H9 (cell line): ENCODE results near the gene TTC39C. TPM values are rescaled to one million over a fixed set of nuclear protein-coding genes. Genes with fewer than 3 reads are reported as not detected.

ENCODE experiments used
- DNase-seq: peaks from one replicate; pipeline ENCODE4 v3.0.0-alpha.2; 2017
- H2AFZ ChIP-seq: one replicate; pipeline ENCODE4 v1.6.1; 2013; ENCODE audit warnings: mild to moderate bottlenecking, low read length, control low read depth, moderate library complexity
- H2AK5ac ChIP-seq: 2 replicates; pipeline ENCODE4 v1.6.1; 2013; ENCODE audit warnings: low read length, control low read depth, mixed read lengths; ENCODE audit not compliant: insufficient read length
- H2BK120ac ChIP-seq: one replicate; pipeline ENCODE4 v1.6.1; 2013; ENCODE audit warnings: low read depth, mild to moderate bottlenecking, low read length, control low read depth, inconsistent platforms; ENCODE audit not compliant: poor library complexity, severe bottlenecking
- H2BK12ac ChIP-seq: 2 replicates; pipeline ENCODE4 v1.6.1; 2013; ENCODE audit warnings: low read length, control low read depth, mixed read lengths, low read depth; ENCODE audit not compliant: insufficient read length
- H2BK15ac ChIP-seq: 2 replicates; pipeline ENCODE4 v1.6.1; 2013; ENCODE audit warnings: low read depth, low read length, control low read depth
- H2BK20ac ChIP-seq: one replicate; pipeline ENCODE4 v1.6.1; 2013; ENCODE audit warnings: low read depth, mild to moderate bottlenecking, low read length, control low read depth, inconsistent platforms; ENCODE audit not compliant: poor library complexity, severe bottlenecking
- H2BK5ac ChIP-seq: 2 replicates; pipeline ENCODE4 v1.6.1; 2013; ENCODE audit warnings: low read length, control low read depth, mixed read lengths; ENCODE audit not compliant: insufficient read length
- H3K14ac ChIP-seq: 2 replicates; pipeline ENCODE4 v1.6.1; 2013; ENCODE audit warnings: low read length, control low read depth; ENCODE audit not compliant: insufficient read depth
- H3K18ac ChIP-seq: 2 replicates; pipeline ENCODE4 v1.6.1; 2013; ENCODE audit warnings: low read depth, mild to moderate bottlenecking, mixed read lengths, low read length, control low read depth; ENCODE audit not compliant: insufficient read length
- H3K23ac ChIP-seq: 2 replicates; pipeline ENCODE4 v1.6.1; 2013; ENCODE audit warnings: low read length, control low read depth, mixed read lengths, low read depth; ENCODE audit not compliant: insufficient read length
- H3K23me2 ChIP-seq: 2 replicates; pipeline ENCODE4 v1.6.1; 2013; ENCODE audit warnings: low read depth, mild to moderate bottlenecking, mixed read lengths, low read length, control low read depth; ENCODE audit not compliant: insufficient read length, poor library complexity, severe bottlenecking
- H3K27ac ChIP-seq: 2 replicates; pipeline ENCODE4 v1.5.1; 2013; ENCODE audit warnings: low read length, control low read depth, mixed read lengths, low read depth; ENCODE audit not compliant: insufficient read length
- H3K27me3 ChIP-seq: 2 replicates; pipeline ENCODE4 v1.6.1; 2013; ENCODE audit warnings: low read length, control low read depth, inconsistent platforms; ENCODE audit not compliant: insufficient read depth
- H3K4ac ChIP-seq: 2 replicates; pipeline ENCODE4 v1.6.1; 2013; ENCODE audit warnings: low read depth, mild to moderate bottlenecking, control low read depth, inconsistent platforms, low read length, moderate library complexity
- H3K4me1 ChIP-seq: 2 replicates; pipeline ENCODE4 v1.6.1; 2013; ENCODE audit warnings: low read length, control low read depth, inconsistent platforms; ENCODE audit not compliant: insufficient read depth
- H3K4me2 ChIP-seq: 2 replicates; pipeline ENCODE4 v1.6.1; 2013; ENCODE audit warnings: low read length, control low read depth, mixed read lengths; ENCODE audit not compliant: insufficient read length, insufficient read depth
- H3K56ac ChIP-seq: 2 replicates; pipeline ENCODE4 v1.6.1; 2013; ENCODE audit warnings: low read depth, mild to moderate bottlenecking, mixed read lengths, low read length, control low read depth; ENCODE audit not compliant: insufficient read length
- H3K79me1 ChIP-seq: 2 replicates; pipeline ENCODE4 v1.6.1; 2013; ENCODE audit warnings: low read depth, mild to moderate bottlenecking, moderate library complexity, low read length, control low read depth, inconsistent platforms; ENCODE audit not compliant: insufficient read depth, poor library complexity, severe bottlenecking
- H3K79me2 ChIP-seq: 2 replicates; pipeline ENCODE4 v1.6.1; 2013; ENCODE audit warnings: low read length, control low read depth, inconsistent platforms; ENCODE audit not compliant: insufficient read depth
- H3K9ac ChIP-seq: 2 replicates; pipeline ENCODE4 v1.6.1; 2013; ENCODE audit warnings: low read length, control low read depth, mixed read lengths; ENCODE audit not compliant: insufficient read length; ENCODE audit errors: extremely low read depth
- H3K9me3 ChIP-seq: one replicate; pipeline ENCODE4 v1.6.1; 2013; ENCODE audit warnings: low read depth, low read length, inconsistent platforms; ENCODE audit not compliant: control insufficient read depth
- H3T11ph ChIP-seq: one replicate; pipeline ENCODE4 v1.6.1; 2013; ENCODE audit warnings: mild to moderate bottlenecking, low read length, control low read depth, inconsistent platforms
- H4K20me1 ChIP-seq: one replicate; pipeline ENCODE4 v1.6.1; 2013; ENCODE audit not compliant: control insufficient read depth, insufficient read length, insufficient read depth
- H4K5ac ChIP-seq: 2 replicates; pipeline ENCODE4 v1.6.1; 2013; ENCODE audit warnings: low read depth, mild to moderate bottlenecking, mixed read lengths, low read length, control low read depth; ENCODE audit not compliant: insufficient read length
- H4K8ac ChIP-seq: replicated peaks from 2 replicates; pipeline ENCODE4 v1.6.1; 2013; ENCODE audit warnings: low read length, control low read depth, mixed read lengths, low read depth; ENCODE audit not compliant: insufficient read length
- H4K91ac ChIP-seq: 2 replicates; pipeline ENCODE4 v1.6.1; 2013; ENCODE audit warnings: low read depth, mild to moderate bottlenecking, moderate library complexity, mixed read lengths, low read length, control low read depth; ENCODE audit not compliant: insufficient read length
- H3K27ac Mint-ChIP-seq, 3 experiments: 2 replicates in 2 of 3; 3 replicates in 1 of 3; pipeline ENCODE4 v1.8.0; 2020 to 2021; ENCODE audit warnings: mixed read lengths in 3 of 3, mild to moderate bottlenecking in 1 of 3, moderate library complexity in 1 of 3
- H3K27me3 Mint-ChIP-seq: 2 replicates; pipeline ENCODE4 v1.8.0; 2021; ENCODE audit warnings: low read depth, mild to moderate bottlenecking, moderate library complexity, mixed read lengths
- H3K36me3 Mint-ChIP-seq, 3 experiments: 2 replicates in 2 of 3; 3 replicates in 1 of 3; pipeline ENCODE4 v1.8.0; 2020 to 2021; ENCODE audit warnings: low read depth in 3 of 3, mixed read lengths in 3 of 3; ENCODE audit not compliant: insufficient read depth in 1 of 3
- H3K4me1 Mint-ChIP-seq, 2 experiments: 2 replicates each; pipeline ENCODE4 v1.8.0; 2020; ENCODE audit warnings: mixed read lengths in 2 of 2
- H3K4me3 Mint-ChIP-seq, 2 experiments: 2 replicates in 1 of 2; 3 replicates in 1 of 2; pipeline ENCODE4 v1.8.0; 2020 to 2021; ENCODE audit warnings: mild to moderate bottlenecking in 2 of 2, mixed read lengths in 2 of 2, moderate library complexity in 1 of 2
- H3K9me3 Mint-ChIP-seq, 2 experiments: 2 replicates in 1 of 2; 3 replicates in 1 of 2; pipeline ENCODE4 v1.8.0; 2020; ENCODE audit warnings: mild to moderate bottlenecking in 2 of 2, mixed read lengths in 2 of 2, moderate library complexity in 1 of 2
- WGBS: extraction: QIAGEN DNeasy Blood & Tissue Kit; methylation state at CpG from one replicate; pipeline ENCODE4 v1.1.7; 2013; ENCODE audit warnings: missing lambda C conversion rate, low lambda C conversion rate, mixed read lengths; ENCODE audit not compliant: insufficient read length; ENCODE audit errors: extremely low coverage; 5-methylcytosine and 5-hydroxymethylcytosine counted together
- total RNA-seq: library from RNA; stranded (reverse); gene quantifications from 2 replicates; pipeline ENCODE4 v1.2.1, GENCODE V29; 2021
- TF ChIP-seq, protein P1 (sequence below): fragments of 200-600 bp; sonication (generic); conservative IDR thresholded peaks from 3 replicates; pipeline ENCODE4 v1.8.0; 2021; ENCODE audit warnings: antibody characterized with exemption, mild to moderate bottlenecking

Gene TTC39C
- total RNA-seq, 1 experiment from 2014 or later, result 18.0 TPM

DNA sequence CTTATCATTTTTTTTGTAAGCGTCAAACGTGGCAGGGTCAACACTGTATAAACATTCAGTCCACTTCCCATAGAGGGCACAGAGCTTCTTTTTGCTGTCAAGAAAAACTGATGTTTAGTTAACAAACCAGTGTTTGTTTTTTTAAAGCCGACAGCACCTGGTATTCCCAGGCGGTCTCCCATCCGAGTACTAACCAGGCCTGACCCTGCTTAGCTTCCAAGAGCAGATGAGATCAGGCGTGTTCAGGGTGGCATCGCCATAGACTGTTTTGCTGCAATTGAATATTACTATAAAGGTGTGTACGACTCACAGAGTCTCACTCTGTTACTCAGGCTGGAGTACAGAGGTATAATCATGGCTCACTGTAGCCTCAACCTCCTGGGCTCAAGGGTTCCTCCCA lies 155.8 kb downstream of the TTC39C start:
- H2AK5ac ChIP-seq, result no peak overlapping the region
- no peaks in the 10 kb centered on the region for H4K20me1 ChIP-seq
- Mint-ChIP-seq H3K9me3 (no peaks in the 10 kb centered on the region), H3K27ac (no peak overlapping the region), H3K4me1 (no peaks in the 10 kb centered on the region), H3K4me3 (no peak overlapping the region), H3K27me3 (no peaks in the 10 kb centered on the region), H3K36me3 (peaks cover 12 to 39% (median 22%) of the 10 kb centered on the region in 3 experiments; a peak in 6 of 7 replicates)
- H3K9ac ChIP-seq, result no peak overlapping the region
- TF ChIP-seq, protein P1, sequence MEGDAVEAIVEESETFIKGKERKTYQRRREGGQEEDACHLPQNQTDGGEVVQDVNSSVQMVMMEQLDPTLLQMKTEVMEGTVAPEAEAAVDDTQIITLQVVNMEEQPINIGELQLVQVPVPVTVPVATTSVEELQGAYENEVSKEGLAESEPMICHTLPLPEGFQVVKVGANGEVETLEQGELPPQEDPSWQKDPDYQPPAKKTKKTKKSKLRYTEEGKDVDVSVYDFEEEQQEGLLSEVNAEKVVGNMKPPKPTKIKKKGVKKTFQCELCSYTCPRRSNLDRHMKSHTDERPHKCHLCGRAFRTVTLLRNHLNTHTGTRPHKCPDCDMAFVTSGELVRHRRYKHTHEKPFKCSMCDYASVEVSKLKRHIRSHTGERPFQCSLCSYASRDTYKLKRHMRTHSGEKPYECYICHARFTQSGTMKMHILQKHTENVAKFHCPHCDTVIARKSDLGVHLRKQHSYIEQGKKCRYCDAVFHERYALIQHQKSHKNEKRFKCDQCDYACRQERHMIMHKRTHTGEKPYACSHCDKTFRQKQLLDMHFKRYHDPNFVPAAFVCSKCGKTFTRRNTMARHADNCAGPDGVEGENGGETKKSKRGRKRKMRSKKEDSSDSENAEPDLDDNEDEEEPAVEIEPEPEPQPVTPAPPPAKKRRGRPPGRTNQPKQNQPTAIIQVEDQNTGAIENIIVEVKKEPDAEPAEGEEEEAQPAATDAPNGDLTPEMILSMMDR, result no peak
- no peak overlapping the region for H2BK20ac ChIP-seq
- H2BK12ac ChIP-seq, result no peak overlapping the region
- no peak overlapping the region for H2BK5ac ChIP-seq
- no peak overlapping the region for H3K4ac ChIP-seq
- no peaks in the 10 kb centered on the region for H3K23me2 ChIP-seq
- no peaks in the 10 kb centered on the region for H3K27me3 ChIP-seq
- H3K9me3 ChIP-seq, result no peaks in the 10 kb centered on the region
- no peak overlapping the region for H3K27ac ChIP-seq
- H4K8ac ChIP-seq, result no peak overlapping the region
- H4K5ac ChIP-seq, result no peak overlapping the region
- no peaks in the 10 kb centered on the region for H3K79me2 ChIP-seq
- H2BK120ac ChIP-seq, result no peak overlapping the region
- no peak overlapping the region for H3K14ac ChIP-seq
- H3K79me1 ChIP-seq, result no peaks in the 10 kb centered on the region
- H2BK15ac ChIP-seq, result no peak overlapping the region
- H2AFZ ChIP-seq, result no peak overlapping the region
- no peaks in the 10 kb centered on the region for H3K4me1 ChIP-seq
- no peak overlapping the region for H4K91ac ChIP-seq
- H3T11ph ChIP-seq, result no peak overlapping the region
- no peak overlapping the region for H3K23ac ChIP-seq
- no peak overlapping the region for H3K18ac ChIP-seq
- H3K4me2 ChIP-seq, result no peak overlapping the region
- no peak for DNase-seq
- no peak overlapping the region for H3K56ac ChIP-seq
- WGBS, result no CpG with 5 or more reads among the region's 8 CpGs
